ENCODE measurements around the gene CDCA7L.
"Not testable (repeated sequence)": the region's sequence is repeated elsewhere in the genome, so short reads cannot be mapped to it uniquely, and the experiment has no call there.

CDCA7L gene

GRCh38 chr7:21887353-21887752, 58.3 kb downstream of the CDCA7L start:
- no peak overlapping the region for H3K4me3 ChIP-seq (ENCODE audit: insufficient read depth, low read length, poor library complexity, severe bottlenecking)
- H3K9me2 ChIP-seq (replicated peaks; ENCODE audit: insufficient read depth, low read length), result no peaks in the 10 kb centered on the region
- no peak overlapping the region for H3K9ac ChIP-seq (ENCODE audit: low read length)
- H3K79me2 ChIP-seq (ENCODE audit: insufficient read depth, low read length), result no peaks in the 10 kb centered on the region
- H3K27me3 ChIP-seq (ENCODE audit: low read length), result no peaks in the 10 kb centered on the region
- no peak overlapping the region for H3K4me2 ChIP-seq (ENCODE audit: low read depth, low read length, poor library complexity, severe bottlenecking)
- H3K9me3 ChIP-seq (ENCODE audit: insufficient read depth, low read length), result no peaks in the 10 kb centered on the region
- H3K27ac ChIP-seq (ENCODE audit: low read depth, low read length), result no peak overlapping the region
- H3K36me3 ChIP-seq (ENCODE audit: low read length), result peaks cover 5% of the 10 kb centered on the region; the same call in 1 of the 2 replicates
- H2AFZ ChIP-seq (ENCODE audit: low read depth, low read length, severe bottlenecking), result no peak overlapping the region
- no peak for TF ChIP-seq EZH2phosphoT487 (conservative IDR thresholded peaks at IDR 0.05; ENCODE audit: low read length)
- no peak for TF ChIP-seq CTCF (IDR thresholded peaks at IDR 0.05; ENCODE audit: insufficient read depth, low read length, poor library complexity, severe bottlenecking)
- no peaks in the 10 kb centered on the region for H3F3A ChIP-seq (ENCODE audit: insufficient read depth)
- no peaks in the 10 kb centered on the region for H4K20me1 ChIP-seq (ENCODE audit: low read depth, low read length)

GRCh38 chr7:21886396-21886795, 59.3 kb downstream of the CDCA7L start:
- no peaks in the 10 kb centered on the region for H3K9me2 ChIP-seq (replicated peaks; ENCODE audit: insufficient read depth, low read length)
- peaks cover 5% of the 10 kb centered on the region; the same call in 1 of the 2 replicates for H3K36me3 ChIP-seq (ENCODE audit: low read length)
- no peaks in the 10 kb centered on the region for H3K9me3 ChIP-seq (ENCODE audit: insufficient read depth, low read length)
- no peak overlapping the region for H3K4me3 ChIP-seq (ENCODE audit: insufficient read depth, low read length, poor library complexity, severe bottlenecking)
- H3K27me3 ChIP-seq (ENCODE audit: low read length), result no peaks in the 10 kb centered on the region
- H3F3A ChIP-seq (ENCODE audit: insufficient read depth), result no peaks in the 10 kb centered on the region
- H3K27ac ChIP-seq (ENCODE audit: low read depth, low read length), result no peak overlapping the region
- H2AFZ ChIP-seq (ENCODE audit: low read depth, low read length, severe bottlenecking), result no peak overlapping the region
- H3K79me2 ChIP-seq (ENCODE audit: insufficient read depth, low read length), result no peaks in the 10 kb centered on the region
- no peak overlapping the region for H3K9ac ChIP-seq (ENCODE audit: low read length)
- TF ChIP-seq CTCF (IDR thresholded peaks at IDR 0.05; ENCODE audit: insufficient read depth, low read length, poor library complexity, severe bottlenecking) (no peak), EZH2phosphoT487 (conservative IDR thresholded peaks at IDR 0.05; ENCODE audit: low read length) (no peak)
- no peak overlapping the region for H3K4me2 ChIP-seq (ENCODE audit: low read depth, low read length, poor library complexity, severe bottlenecking)
- H4K20me1 ChIP-seq (ENCODE audit: low read depth, low read length), result no peaks in the 10 kb centered on the region

- H3K4me2 ChIP-seq (ENCODE audit: low read depth, low read length, poor library complexity, severe bottlenecking), result no peak overlapping the region
- TF ChIP-seq EZH2phosphoT487 (conservative IDR thresholded peaks at IDR 0.05; ENCODE audit: low read length), result no peak
- TF ChIP-seq CTCF (IDR thresholded peaks at IDR 0.05; ENCODE audit: insufficient read depth, low read length, poor library complexity, severe bottlenecking), result no peak
- H3K27me3 ChIP-seq (ENCODE audit: low read length), result no peaks in the 10 kb centered on the region
Observed at GRCh38 chr7:21884496-21884895, 61.2 kb downstream of the CDCA7L start.

GRCh38 chr7:21883501-21883900, 62.2 kb downstream of the CDCA7L start:
- H3K27me3 ChIP-seq (ENCODE audit: low read length); H4K20me1 ChIP-seq (ENCODE audit: low read depth, low read length); H2AFZ ChIP-seq (ENCODE audit: low read depth, low read length, severe bottlenecking); H3K27ac ChIP-seq (ENCODE audit: low read depth, low read length); H3K79me2 ChIP-seq (ENCODE audit: insufficient read depth, low read length); H3K9me3 ChIP-seq (ENCODE audit: insufficient read depth, low read length); H3K4me3 ChIP-seq (ENCODE audit: insufficient read depth, low read length, poor library complexity, severe bottlenecking); H3K9ac ChIP-seq (ENCODE audit: low read length); H3K4me2 ChIP-seq (ENCODE audit: low read depth, low read length, poor library complexity, severe bottlenecking); H3K36me3 ChIP-seq (ENCODE audit: low read length); H3F3A ChIP-seq (ENCODE audit: insufficient read depth); H3K9me2 ChIP-seq (replicated peaks; ENCODE audit: insufficient read depth, low read length): not testable (repeated sequence)

More at GRCh38 chr7:21884496-21884895, 61.2 kb downstream of the CDCA7L start:
- H3K9ac ChIP-seq (ENCODE audit: low read length), result no peak overlapping the region
- H3F3A ChIP-seq (ENCODE audit: insufficient read depth), result no peaks in the 10 kb centered on the region
- no peaks in the 10 kb centered on the region for H3K79me2 ChIP-seq (ENCODE audit: insufficient read depth, low read length)
- H3K4me3 ChIP-seq (ENCODE audit: insufficient read depth, low read length, poor library complexity, severe bottlenecking), result no peak overlapping the region
- H4K20me1 ChIP-seq (ENCODE audit: low read depth, low read length), result no peaks in the 10 kb centered on the region
- no peak overlapping the region for H3K27ac ChIP-seq (ENCODE audit: low read depth, low read length)
- H3K9me3 ChIP-seq (ENCODE audit: insufficient read depth, low read length), result no peaks in the 10 kb centered on the region
- H2AFZ ChIP-seq (ENCODE audit: low read depth, low read length, severe bottlenecking), result no peak overlapping the region
- no peaks in the 10 kb centered on the region for H3K36me3 ChIP-seq (ENCODE audit: low read length)
- H3K9me2 ChIP-seq (replicated peaks; ENCODE audit: insufficient read depth, low read length), result no peaks in the 10 kb centered on the region
